ENCODE measurements around the gene SEMA7A. TPM values are rescaled to one million over a fixed set of nuclear protein-coding genes. Genes with fewer than 3 reads are reported as not detected.

SEMA7A gene
- total and polyA plus RNA-seq, 7 experiments from 2014 or later, result 1.6 to 15.7 (median 5.0) TPM; not detected in 2

DNA sequence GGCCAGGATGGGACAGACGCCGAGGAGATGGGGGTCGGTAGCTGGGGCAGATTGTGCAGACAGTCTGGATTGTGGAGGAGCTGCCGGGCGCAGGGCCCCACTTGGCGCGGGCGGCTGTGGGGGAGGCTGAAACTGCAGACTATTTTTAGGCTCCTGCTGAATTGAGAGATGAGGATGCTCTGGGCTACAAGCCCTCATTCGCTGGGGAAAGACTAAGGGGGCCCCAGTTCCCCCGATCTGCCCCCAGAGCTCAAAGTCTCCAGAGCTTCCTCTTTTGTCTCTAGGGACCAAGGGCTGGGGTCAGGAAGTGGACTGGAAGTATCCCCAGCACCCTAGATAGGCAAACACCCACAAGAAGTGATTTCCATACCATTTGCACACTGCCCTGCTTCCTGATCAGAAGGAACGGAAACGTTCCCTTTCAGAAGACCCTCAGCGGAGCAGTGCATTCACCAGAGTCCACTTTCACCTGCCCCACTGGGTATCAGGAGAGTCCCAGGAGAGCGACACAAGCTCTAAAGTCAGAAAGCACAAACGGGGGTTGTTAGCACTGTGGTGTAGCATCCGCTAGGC lies 29.7 kb downstream of the SEMA7A start:
- Mint-ChIP-seq H3K4me1 (peaks cover 40 to 60% (median 45%) of the 10 kb centered on the region in 7 donors), H3K36me3 (no peaks in the 10 kb centered on the region), H3K27ac (peak overlapping the region in 2 of 9 donors; percentile 71 to 85), H3K9me3 (no peaks in the 10 kb centered on the region), H3K4me3 (peak overlapping the region in 2 of 10 donors; percentile 28 to 62), H3K27me3 (no peaks in the 10 kb centered on the region)
- Histone ChIP-seq H3K9me3 (ENCODE audit: control insufficient read depth in 2 of 3, low read length in 3 of 3) (no peaks in the 10 kb centered on the region), H3K27me3 (ENCODE audit: control insufficient read depth in 2 of 2, insufficient read depth in 2 of 2, low read length in 2 of 2) (no peaks in the 10 kb centered on the region), H3K4me1 (ENCODE audit: control insufficient read depth in 2 of 2, insufficient read depth in 2 of 2, low read length in 2 of 2) (peaks cover 43 to 46% of the 10 kb centered on the region in 2 donors), H3K4me3 (ENCODE audit: low read length) (no peak overlapping the region), H3K36me3 (ENCODE audit: control insufficient read depth in 2 of 3, insufficient read depth in 3 of 3, low read length in 3 of 3) (no peaks in the 10 kb centered on the region), H3K27ac (ENCODE audit: low read depth, low read length) (no peak overlapping the region)
- ATAC-seq, result no peak
- ChIA-PET POLR2A (no interaction called here), CTCF (interaction anchor here (0.8 kb wide), 1 partner anchor 8 kb away, joined by 4 read pairs; no protein-coding TSS in a partner anchor)
- intact Hi-C loops (cut with micrococcal nuclease), result loop anchor here (1.0 to 5.0 kb wide), 5 partner anchors 21 to 57 kb away; partner anchors contain the start of genes SEMA7A (in 1 of the 2) and UBL7 (in 1 of the 2)
- no peak for DNase-seq

DNA sequence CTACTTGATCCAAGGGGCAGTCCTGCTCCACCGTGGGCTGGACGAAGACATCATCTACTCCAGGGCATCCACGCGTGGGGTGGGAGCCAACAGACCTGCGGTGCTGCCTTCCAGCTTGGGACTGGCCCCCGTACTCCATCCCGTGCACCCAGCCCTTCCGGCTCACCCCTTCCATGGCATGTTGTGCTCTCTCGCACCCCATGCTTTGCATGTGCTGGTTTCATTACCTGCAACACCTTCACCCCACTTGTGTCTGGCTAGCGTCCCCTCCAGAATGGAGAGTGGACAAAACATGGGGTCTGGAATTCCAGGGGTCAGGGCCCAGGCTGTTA lies 30.2 kb downstream of the SEMA7A start:
- H3K4me1 Mint-ChIP-seq, result peaks cover 40 to 65% (median 49%) of the 10 kb centered on the region in 7 donors
- Histone ChIP-seq H3K27me3 (ENCODE audit: control insufficient read depth in 2 of 2, insufficient read depth in 2 of 2, low read length in 2 of 2) (no peaks in the 10 kb centered on the region), H3K27ac (ENCODE audit: low read depth, low read length) (no peak overlapping the region), H3K4me3 (ENCODE audit: low read length) (peak overlapping the region; percentile 10), H3K36me3 (ENCODE audit: control insufficient read depth in 2 of 3, insufficient read depth in 3 of 3, low read length in 3 of 3) (no peaks in the 10 kb centered on the region), H3K9me3 (ENCODE audit: control insufficient read depth in 2 of 3, low read length in 3 of 3) (no peaks in the 10 kb centered on the region), H3K4me1 (ENCODE audit: control insufficient read depth in 2 of 2, insufficient read depth in 2 of 2, low read length in 2 of 2) (peaks cover 43 to 52% of the 10 kb centered on the region in 2 donors)
- DNase-seq, result no peak
- no peak for ATAC-seq
- ChIA-PET CTCF (interaction anchor here (0.8 to 1.3 kb wide), 3 partner anchors 8 to 31 kb away, joined by 3 to 5 read pairs (median 4); partner anchors contain the start of gene SEMA7A), POLR2A (no interaction called here)
- H3K27me3 Mint-ChIP-seq, result no peaks in the 10 kb centered on the region
- H3K4me3 Mint-ChIP-seq, result peak overlapping the region in 3 of 10 donors; percentile 62 to 67 (median 67)
- no peaks in the 10 kb centered on the region for H3K9me3 Mint-ChIP-seq
- intact Hi-C loops (cut with micrococcal nuclease), result loop anchor here (1.0 to 5.0 kb wide), 5 partner anchors 21 to 57 kb away; partner anchors contain the start of genes SEMA7A (in 1 of the 2) and UBL7 (in 1 of the 2)
- peak overlapping the region in 3 of 9 donors; percentile 2 to 85 (median 71) for H3K27ac Mint-ChIP-seq
- no peaks in the 10 kb centered on the region for H3K36me3 Mint-ChIP-seq

DNA sequence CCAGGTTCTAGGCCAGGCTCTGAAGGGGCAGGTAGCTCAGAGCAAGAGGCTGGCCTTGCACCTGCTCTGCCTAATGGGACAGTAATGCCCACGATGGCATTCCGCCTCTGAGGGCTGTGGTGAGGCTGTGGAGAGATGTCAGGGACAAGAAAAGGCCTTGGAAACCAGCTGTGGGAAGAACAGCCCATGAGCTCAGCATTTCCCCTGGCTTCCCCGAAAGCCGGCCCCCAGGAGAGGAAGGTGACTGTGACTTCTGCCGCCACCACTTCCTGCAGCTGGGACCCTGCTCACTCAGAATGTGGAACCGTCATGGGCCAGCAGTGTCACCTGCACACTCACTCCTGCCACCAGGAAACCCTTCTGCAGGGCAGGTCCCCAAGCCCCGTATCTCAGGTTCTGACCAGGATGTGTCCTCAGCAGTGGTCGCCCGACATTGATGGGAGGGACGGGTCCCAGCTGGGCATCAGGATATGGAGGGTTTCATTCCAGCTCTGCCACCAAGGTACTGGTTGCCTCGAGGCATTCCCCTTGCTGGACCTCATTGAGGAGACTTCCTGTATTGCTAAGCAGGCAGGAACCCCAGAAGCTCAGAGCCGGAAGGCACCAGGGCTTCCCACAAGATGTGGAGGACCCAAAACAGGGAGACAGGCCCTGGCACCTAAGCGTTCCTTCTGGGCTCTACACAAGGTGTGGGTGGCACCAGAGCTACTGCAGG lies 30.7 kb downstream of the SEMA7A start:
- Mint-ChIP-seq H3K27me3 (no peaks in the 10 kb centered on the region), H3K36me3 (no peaks in the 10 kb centered on the region), H3K4me1 (peaks cover 40 to 70% (median 53%) of the 10 kb centered on the region in 7 donors), H3K9me3 (no peaks in the 10 kb centered on the region), H3K4me3 (peak overlapping the region in 9 of 10 donors; percentile 19 to 67 (median 49)), H3K27ac (peak overlapping the region in 7 of 9 donors; percentile 2 to 85 (median 49))
- Histone ChIP-seq H3K9me3 (ENCODE audit: control insufficient read depth in 2 of 3, low read length in 3 of 3) (no peaks in the 10 kb centered on the region), H3K36me3 (ENCODE audit: control insufficient read depth in 2 of 3, insufficient read depth in 3 of 3, low read length in 3 of 3) (no peaks in the 10 kb centered on the region), H3K4me1 (ENCODE audit: control insufficient read depth in 2 of 2, insufficient read depth in 2 of 2, low read length in 2 of 2) (peaks cover 43 to 57% of the 10 kb centered on the region in 2 donors), H3K4me3 (ENCODE audit: low read length) (peak overlapping the region; percentile 10), H3K27ac (ENCODE audit: low read depth, low read length) (no peak overlapping the region), H3K27me3 (ENCODE audit: control insufficient read depth in 2 of 2, insufficient read depth in 2 of 2, low read length in 2 of 2) (no peaks in the 10 kb centered on the region)
- POLR2A ChIA-PET, result interaction anchor here (0.5 to 1.1 kb wide), 3 partner anchors 28 to 57 kb away, joined by 3 to 4 read pairs (median 3); no protein-coding TSS in a partner anchor
- DNase-seq, result peak in 6 of 9 donors; percentile 26 to 80 (median 32)
- CTCF ChIA-PET, result interaction anchor here (0.8 to 1.3 kb wide), 5 partner anchors 13 to 31 kb away, joined by 3 to 5 read pairs (median 3); partner anchors contain the start of gene SEMA7A
- ATAC-seq, result peak; percentile 75
- intact Hi-C loops (cut with micrococcal nuclease), result loop anchor here (1.0 to 5.0 kb wide), 5 partner anchors 20 to 58 kb away; partner anchors contain the start of genes SEMA7A (in 1 of the 2) and UBL7 (in 1 of the 2)

DNA sequence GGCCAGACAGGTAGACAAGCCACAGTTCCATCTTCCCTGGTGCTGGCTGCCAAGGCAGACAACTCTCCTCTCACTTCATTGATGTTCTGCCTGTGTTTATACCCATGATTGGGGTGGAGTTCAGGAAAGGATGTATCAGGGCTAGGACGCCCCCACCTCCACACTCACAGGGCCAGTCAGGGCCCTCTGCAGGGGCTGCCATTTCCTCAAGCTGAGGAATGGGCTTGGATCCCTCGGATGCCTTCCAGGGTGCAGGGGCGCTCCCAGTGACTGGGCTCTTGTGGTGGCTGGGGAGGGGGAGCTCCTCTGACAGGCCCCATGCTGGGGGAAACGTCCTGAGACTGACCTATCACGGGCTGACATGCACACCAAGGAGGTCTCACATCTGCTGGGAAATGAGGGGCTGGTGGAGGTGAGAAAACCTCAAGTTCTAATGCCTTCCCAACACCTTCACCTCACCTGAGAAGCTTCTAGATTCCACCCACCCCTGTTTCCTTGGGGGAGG lies 31.4 kb downstream of the SEMA7A start:
- Histone ChIP-seq H3K27me3 (ENCODE audit: control insufficient read depth in 2 of 2, insufficient read depth in 2 of 2, low read length in 2 of 2) (no peaks in the 10 kb centered on the region), H3K36me3 (ENCODE audit: control insufficient read depth in 2 of 3, insufficient read depth in 3 of 3, low read length in 3 of 3) (no peaks in the 10 kb centered on the region), H3K27ac (ENCODE audit: low read depth, low read length) (no peak overlapping the region), H3K4me3 (ENCODE audit: low read length) (no peak overlapping the region), H3K9me3 (ENCODE audit: control insufficient read depth in 2 of 3, low read length in 3 of 3) (no peaks in the 10 kb centered on the region), H3K4me1 (ENCODE audit: control insufficient read depth in 2 of 2, insufficient read depth in 2 of 2, low read length in 2 of 2) (peaks cover 43 to 62% of the 10 kb centered on the region in 2 donors)
- H3K9me3 Mint-ChIP-seq, result no peaks in the 10 kb centered on the region
- DNase-seq (no peak), ATAC-seq (no peak)
- CTCF ChIA-PET, result interaction anchor here (0.8 to 1.3 kb wide), 4 partner anchors 12 to 32 kb away, joined by 3 to 5 read pairs (median 3); partner anchors contain the start of gene SEMA7A
- peaks cover 40 to 75% (median 53%) of the 10 kb centered on the region in 7 donors for H3K4me1 Mint-ChIP-seq
- POLR2A ChIA-PET, result interaction anchor here (0.5 to 1.1 kb wide), 3 partner anchors 28 to 58 kb away, joined by 3 to 4 read pairs (median 3); no protein-coding TSS in a partner anchor
- H3K36me3 Mint-ChIP-seq, result no peaks in the 10 kb centered on the region
- H3K27ac Mint-ChIP-seq, result peak overlapping the region in 4 of 9 donors; percentile 56 to 85 (median 69)
- peak overlapping the region in 9 of 10 donors; percentile 6 to 67 (median 55) for H3K4me3 Mint-ChIP-seq
- intact Hi-C loops (cut with micrococcal nuclease), result loop anchor here (2.0 to 5.0 kb wide), 4 partner anchors 20 to 58 kb away; partner anchors contain the start of gene UBL7 (in 1 of the 2)
- H3K27me3 Mint-ChIP-seq, result no peaks in the 10 kb centered on the region

DNA sequence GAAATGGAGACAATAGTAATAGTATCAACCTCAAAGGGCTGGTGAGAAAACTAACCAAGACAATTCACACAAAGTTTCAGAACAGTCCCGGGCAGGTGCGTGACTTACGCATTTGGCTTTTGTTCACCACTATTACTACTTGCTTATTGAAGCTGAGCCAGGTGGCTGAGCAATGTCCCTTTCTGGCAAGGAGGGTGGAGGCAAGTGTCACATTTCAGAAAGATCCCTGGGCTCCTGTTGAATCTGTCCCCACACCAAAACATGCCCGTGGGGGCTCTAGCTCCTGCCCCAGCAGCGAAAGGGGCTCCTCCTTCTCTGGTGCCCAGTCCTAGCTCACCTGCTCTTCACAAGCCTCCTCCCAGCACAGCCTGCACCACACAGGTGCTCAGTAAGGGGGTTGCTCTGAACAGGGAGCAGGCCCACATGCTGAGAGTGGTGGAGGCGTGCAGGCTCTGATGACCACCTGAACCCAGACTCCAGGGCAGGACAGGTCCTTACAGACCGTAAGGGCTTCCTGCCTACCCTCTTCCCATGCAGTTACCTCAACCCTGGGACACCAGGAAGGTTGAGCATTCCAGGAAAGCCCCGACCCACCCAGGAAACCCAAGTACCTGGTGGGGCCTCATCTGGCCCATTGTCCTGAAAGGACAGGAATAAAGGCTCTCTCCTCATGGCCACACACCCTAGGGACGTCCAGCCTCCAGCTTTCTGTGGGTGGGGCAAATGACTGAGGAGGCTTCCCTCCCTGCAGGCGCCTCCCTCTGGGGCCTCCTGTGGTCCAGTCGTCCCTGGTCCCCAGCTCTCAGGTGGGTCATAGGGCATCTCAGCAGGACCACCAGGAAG lies 32.6 kb downstream of the SEMA7A start:
- H3K4me1 Mint-ChIP-seq, result peaks cover 40 to 82% (median 57%) of the 10 kb centered on the region in 7 donors
- no peaks in the 10 kb centered on the region for H3K36me3 Mint-ChIP-seq
- Histone ChIP-seq H3K4me3 (ENCODE audit: low read length) (no peak overlapping the region), H3K9me3 (ENCODE audit: control insufficient read depth in 2 of 3, low read length in 3 of 3) (no peaks in the 10 kb centered on the region), H3K36me3 (ENCODE audit: control insufficient read depth in 2 of 3, insufficient read depth in 3 of 3, low read length in 3 of 3) (no peaks in the 10 kb centered on the region), H3K4me1 (ENCODE audit: control insufficient read depth in 2 of 2, insufficient read depth in 2 of 2, low read length in 2 of 2) (peaks cover 43 to 62% of the 10 kb centered on the region in 2 donors), H3K27me3 (ENCODE audit: control insufficient read depth in 2 of 2, insufficient read depth in 2 of 2, low read length in 2 of 2) (no peaks in the 10 kb centered on the region), H3K27ac (ENCODE audit: low read depth, low read length) (no peak overlapping the region)
- H3K9me3 Mint-ChIP-seq, result no peaks in the 10 kb centered on the region
- peak overlapping the region in 6 of 9 donors; percentile 62 to 90 (median 68) for H3K27ac Mint-ChIP-seq
- peak overlapping the region; percentile 13 to 62 (median 46) for H3K4me3 Mint-ChIP-seq
- ATAC-seq (peak; percentile 3), DNase-seq (no peak)
- ChIA-PET POLR2A (interaction anchor here (0.7 kb wide), 1 partner anchor 12 kb away, joined by 3 read pairs; no protein-coding TSS in a partner anchor), CTCF (interaction anchor here (1.5 kb wide), 1 partner anchor 27 kb away, joined by 3 read pairs; no protein-coding TSS in a partner anchor)
- intact Hi-C loops (cut with micrococcal nuclease), result loop anchor here in 1 of 2 donors (5.0 kb wide), 1 partner anchor 36 kb away; no protein-coding TSS in a partner anchor
- H3K27me3 Mint-ChIP-seq, result no peaks in the 10 kb centered on the region

All from naive thymus-derived CD4-positive, alpha-beta T cell (primary cell).